ENCODE measurements around the gene CEMIP2.

DNA sequence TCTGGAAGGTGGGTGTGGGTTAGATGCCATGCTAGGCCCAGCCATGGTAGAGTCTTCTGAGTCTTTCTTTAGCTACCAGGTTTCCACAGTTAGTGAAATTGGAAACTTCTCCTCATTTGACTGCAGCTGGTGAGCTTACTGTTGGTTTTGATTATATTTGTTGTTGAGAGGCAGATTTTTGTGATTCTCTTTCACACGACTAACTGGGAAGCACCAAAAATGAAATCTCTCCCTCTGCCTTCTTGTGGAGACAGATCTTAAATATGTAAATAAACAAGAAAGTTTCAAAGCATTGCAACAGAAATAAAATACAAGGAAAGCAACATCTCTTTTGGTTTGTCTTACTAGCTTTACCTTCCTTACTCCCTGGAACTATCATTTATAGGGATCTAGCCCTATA, 122.2 kb downstream of the CEMIP2 start:
- TF ChIP-seq POLR2AphosphoS5 (IDR thresholded peaks at IDR 0.05; ENCODE audit: low read depth, low read length), result no peak
- TF ChIP-seq, protein P1, sequence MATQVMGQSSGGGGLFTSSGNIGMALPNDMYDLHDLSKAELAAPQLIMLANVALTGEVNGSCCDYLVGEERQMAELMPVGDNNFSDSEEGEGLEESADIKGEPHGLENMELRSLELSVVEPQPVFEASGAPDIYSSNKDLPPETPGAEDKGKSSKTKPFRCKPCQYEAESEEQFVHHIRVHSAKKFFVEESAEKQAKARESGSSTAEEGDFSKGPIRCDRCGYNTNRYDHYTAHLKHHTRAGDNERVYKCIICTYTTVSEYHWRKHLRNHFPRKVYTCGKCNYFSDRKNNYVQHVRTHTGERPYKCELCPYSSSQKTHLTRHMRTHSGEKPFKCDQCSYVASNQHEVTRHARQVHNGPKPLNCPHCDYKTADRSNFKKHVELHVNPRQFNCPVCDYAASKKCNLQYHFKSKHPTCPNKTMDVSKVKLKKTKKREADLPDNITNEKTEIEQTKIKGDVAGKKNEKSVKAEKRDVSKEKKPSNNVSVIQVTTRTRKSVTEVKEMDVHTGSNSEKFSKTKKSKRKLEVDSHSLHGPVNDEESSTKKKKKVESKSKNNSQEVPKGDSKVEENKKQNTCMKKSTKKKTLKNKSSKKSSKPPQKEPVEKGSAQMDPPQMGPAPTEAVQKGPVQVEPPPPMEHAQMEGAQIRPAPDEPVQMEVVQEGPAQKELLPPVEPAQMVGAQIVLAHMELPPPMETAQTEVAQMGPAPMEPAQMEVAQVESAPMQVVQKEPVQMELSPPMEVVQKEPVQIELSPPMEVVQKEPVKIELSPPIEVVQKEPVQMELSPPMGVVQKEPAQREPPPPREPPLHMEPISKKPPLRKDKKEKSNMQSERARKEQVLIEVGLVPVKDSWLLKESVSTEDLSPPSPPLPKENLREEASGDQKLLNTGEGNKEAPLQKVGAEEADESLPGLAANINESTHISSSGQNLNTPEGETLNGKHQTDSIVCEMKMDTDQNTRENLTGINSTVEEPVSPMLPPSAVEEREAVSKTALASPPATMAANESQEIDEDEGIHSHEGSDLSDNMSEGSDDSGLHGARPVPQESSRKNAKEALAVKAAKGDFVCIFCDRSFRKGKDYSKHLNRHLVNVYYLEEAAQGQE (IDR thresholded peaks at IDR 0.05; ENCODE audit: low read depth, low read length), result no peak
- TF ChIP-seq NFIC (IDR thresholded peaks at IDR 0.05; ENCODE audit: borderline replicate concordance), result no peak
- no peak for TF ChIP-seq TAF1 (IDR thresholded peaks at IDR 0.05; ENCODE audit: borderline replicate concordance, low read depth, low read length)
- no peak for TF ChIP-seq MXI1 (IDR thresholded peaks at IDR 0.05; ENCODE audit: low read depth, low read length)
